ENCODE data around the gene B3GALNT2. TPM values are rescaled to one million over a fixed set of nuclear protein-coding genes. Genes with fewer than 3 reads are reported as not detected.
A peak's percentile ranks its signal among the peaks of the same experiment; 100 is the strongest.

Gene B3GALNT2
- polyA plus RNA-seq, 1 donor (not counting 4 experiments of a cell fraction or from before 2014, with no cell fraction given) = 30.5 TPM

DNA sequence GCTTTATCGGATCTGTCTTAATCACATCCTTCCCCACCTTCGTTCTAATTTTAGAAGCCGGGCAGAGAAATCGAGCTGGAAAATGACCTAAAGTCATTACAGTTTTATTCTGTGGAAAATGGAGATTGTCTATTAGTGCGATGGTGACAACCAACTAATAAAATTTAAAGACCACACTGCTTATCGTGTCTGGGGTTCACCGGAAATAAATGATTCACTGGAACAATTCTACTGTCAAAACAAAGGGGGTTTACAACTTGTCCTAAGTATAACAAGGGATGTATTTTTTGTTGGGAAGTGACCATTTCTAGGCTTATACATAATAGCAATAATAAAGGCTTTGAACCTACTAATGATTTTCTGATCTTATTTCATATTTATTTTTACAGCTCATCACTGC lies 55.6 kb downstream of the B3GALNT2 start:
- Histone ChIP-seq H2AFZ (ENCODE audit: control insufficient read depth, low read length) (no peak overlapping the region), H3K4me3 (ENCODE audit: control insufficient read depth in 2 of 3, extremely low read depth in 1 of 3, insufficient read depth in 2 of 3, low read depth in 1 of 3, low read length in 3 of 3) (no peak overlapping the region), H3K4me2 (ENCODE audit: control insufficient read depth, extremely low read depth, insufficient read depth, low read depth, low read length) (no peak overlapping the region), H3K27me3 (ENCODE audit: control insufficient read depth, extremely low read depth, insufficient read depth, low read length) (no peaks in the 10 kb centered on the region), H4K20me1 (ENCODE audit: control insufficient read depth, extremely low read depth, insufficient read depth, low read length) (no peaks in the 10 kb centered on the region), H3K4me1 (ENCODE audit: control insufficient read depth, extremely low read depth, insufficient read depth, low read length) (no peaks in the 10 kb centered on the region), H3K9me1 (ENCODE audit: control insufficient read depth, extremely low read depth, insufficient read depth, low read length) (no peaks in the 10 kb centered on the region), H3K36me3 (ENCODE audit: control insufficient read depth in 2 of 2, extremely low read depth in 1 of 2, insufficient read depth in 2 of 2, low read length in 2 of 2) (peaks cover 19 to 24% of the 10 kb centered on the region in 2 experiments), H3K79me2 (ENCODE audit: control insufficient read depth, insufficient read depth, low read length) (no peaks in the 10 kb centered on the region), H3K9me3 (ENCODE audit: control insufficient read depth, low read depth, low read length) (no peaks in the 10 kb centered on the region), H3K9ac (ENCODE audit: control insufficient read depth, extremely low read depth, insufficient read depth, low read length) (no peak overlapping the region), H3K27ac (ENCODE audit: control insufficient read depth, insufficient read depth, low read length) (no peak overlapping the region)
- no peak for DNase-seq (ENCODE audit: low read depth, low spot score)
- TF ChIP-seq CTCF (optimal IDR thresholded peaks at IDR 0.05 in 1 of 3, IDR thresholded peaks at IDR 0.05 in 1 of 3, conservative IDR thresholded peaks at IDR 0.05 in 1 of 3; ENCODE audit: extremely low read depth in 1 of 3, insufficient read depth in 2 of 3, low read length in 3 of 3) = no peak
- TF ChIP-seq EZH2 (IDR thresholded peaks at IDR 0.05; ENCODE audit: low read length) = no peak
- FAIRE-seq = no peak
- dilution Hi-C loops (cut with MboI; ENCODE audit: extremely low pct_ligation_motif_present, low sequenced_read_pairs) = no loop called here

DNA sequence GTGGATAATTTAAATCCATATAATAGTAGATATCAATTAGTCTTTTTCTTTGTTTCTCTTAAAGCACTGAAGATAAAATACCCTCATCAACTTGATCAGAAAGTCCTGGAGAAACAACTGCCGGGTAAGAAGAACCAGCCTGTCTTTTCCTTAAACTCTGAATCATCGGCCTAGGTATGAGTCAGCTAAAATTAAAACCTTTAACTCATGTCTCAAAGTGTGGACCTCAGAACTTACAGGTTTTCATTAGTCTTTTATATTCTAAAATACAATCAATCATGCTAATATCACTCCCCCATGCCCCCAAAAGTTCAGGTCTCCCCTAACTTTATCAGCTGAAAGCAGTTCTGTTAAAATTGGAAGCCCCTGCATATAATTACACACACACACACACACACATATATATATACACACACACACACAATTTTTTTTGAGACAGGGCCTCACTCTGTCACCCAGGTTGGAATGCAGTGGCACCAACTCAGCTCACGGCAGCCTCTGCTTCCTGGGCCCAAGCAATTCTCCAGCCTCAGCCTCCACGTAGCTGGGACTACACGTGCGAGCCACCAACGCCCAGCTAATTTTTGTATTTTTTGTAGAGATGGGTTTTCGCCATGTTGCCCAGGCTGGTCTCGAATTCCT lies 61.3 kb downstream of the B3GALNT2 start:
- Histone ChIP-seq H3K36me3 (ENCODE audit: control insufficient read depth in 2 of 2, extremely low read depth in 1 of 2, insufficient read depth in 2 of 2, low read length in 2 of 2) (peaks cover 20 to 23% of the 10 kb centered on the region in 2 experiments), H3K9me1 (ENCODE audit: control insufficient read depth, extremely low read depth, insufficient read depth, low read length) (no peaks in the 10 kb centered on the region), H3K4me2 (ENCODE audit: control insufficient read depth, extremely low read depth, insufficient read depth, low read depth, low read length) (no peak overlapping the region), H3K27ac (ENCODE audit: control insufficient read depth, insufficient read depth, low read length) (peak overlapping the region; percentile 54), H3K4me3 (ENCODE audit: control insufficient read depth in 2 of 3, extremely low read depth in 1 of 3, insufficient read depth in 2 of 3, low read depth in 1 of 3, low read length in 3 of 3) (no peak overlapping the region), H3K4me1 (ENCODE audit: control insufficient read depth, extremely low read depth, insufficient read depth, low read length) (peaks cover 9% of the 10 kb centered on the region), H3K9me3 (ENCODE audit: control insufficient read depth, low read depth, low read length) (no peaks in the 10 kb centered on the region), H3K27me3 (ENCODE audit: control insufficient read depth, extremely low read depth, insufficient read depth, low read length) (no peaks in the 10 kb centered on the region), H4K20me1 (ENCODE audit: control insufficient read depth, extremely low read depth, insufficient read depth, low read length) (no peaks in the 10 kb centered on the region), H3K79me2 (ENCODE audit: control insufficient read depth, insufficient read depth, low read length) (no peaks in the 10 kb centered on the region), H2AFZ (ENCODE audit: control insufficient read depth, low read length) (peak overlapping the region; percentile 13), H3K9ac (ENCODE audit: control insufficient read depth, extremely low read depth, insufficient read depth, low read length) (no peak overlapping the region)
- peak; percentile 83 for FAIRE-seq
- TF ChIP-seq CTCF (optimal IDR thresholded peaks at IDR 0.05 in 1 of 3, IDR thresholded peaks at IDR 0.05 in 1 of 3, conservative IDR thresholded peaks at IDR 0.05 in 1 of 3; ENCODE audit: extremely low read depth in 1 of 3, insufficient read depth in 2 of 3, low read length in 3 of 3) (no peak), EZH2 (IDR thresholded peaks at IDR 0.05; ENCODE audit: low read length) (no peak)
- peak; percentile 13 for DNase-seq (ENCODE audit: low read depth, low spot score)
- dilution Hi-C loops (cut with MboI; ENCODE audit: extremely low pct_ligation_motif_present, low sequenced_read_pairs) = no loop called here
